GM19467 (cell line): ENCODE measurements around the gene UEVLD.
"Not testable (repeated sequence)": the region's sequence is repeated elsewhere in the genome, so short reads cannot be mapped to it uniquely, and the experiment has no call there.

ENCODE experiments used
- ATAC-seq: cut with Tn5 transposase; IDR thresholded peaks from one replicate; pipeline ENCODE4 v1.9.1; 2021; ENCODE audit warnings: mild to moderate bottlenecking, moderate library complexity; ENCODE audit not compliant: unreplicated experiment

Gene UEVLD

DNA sequence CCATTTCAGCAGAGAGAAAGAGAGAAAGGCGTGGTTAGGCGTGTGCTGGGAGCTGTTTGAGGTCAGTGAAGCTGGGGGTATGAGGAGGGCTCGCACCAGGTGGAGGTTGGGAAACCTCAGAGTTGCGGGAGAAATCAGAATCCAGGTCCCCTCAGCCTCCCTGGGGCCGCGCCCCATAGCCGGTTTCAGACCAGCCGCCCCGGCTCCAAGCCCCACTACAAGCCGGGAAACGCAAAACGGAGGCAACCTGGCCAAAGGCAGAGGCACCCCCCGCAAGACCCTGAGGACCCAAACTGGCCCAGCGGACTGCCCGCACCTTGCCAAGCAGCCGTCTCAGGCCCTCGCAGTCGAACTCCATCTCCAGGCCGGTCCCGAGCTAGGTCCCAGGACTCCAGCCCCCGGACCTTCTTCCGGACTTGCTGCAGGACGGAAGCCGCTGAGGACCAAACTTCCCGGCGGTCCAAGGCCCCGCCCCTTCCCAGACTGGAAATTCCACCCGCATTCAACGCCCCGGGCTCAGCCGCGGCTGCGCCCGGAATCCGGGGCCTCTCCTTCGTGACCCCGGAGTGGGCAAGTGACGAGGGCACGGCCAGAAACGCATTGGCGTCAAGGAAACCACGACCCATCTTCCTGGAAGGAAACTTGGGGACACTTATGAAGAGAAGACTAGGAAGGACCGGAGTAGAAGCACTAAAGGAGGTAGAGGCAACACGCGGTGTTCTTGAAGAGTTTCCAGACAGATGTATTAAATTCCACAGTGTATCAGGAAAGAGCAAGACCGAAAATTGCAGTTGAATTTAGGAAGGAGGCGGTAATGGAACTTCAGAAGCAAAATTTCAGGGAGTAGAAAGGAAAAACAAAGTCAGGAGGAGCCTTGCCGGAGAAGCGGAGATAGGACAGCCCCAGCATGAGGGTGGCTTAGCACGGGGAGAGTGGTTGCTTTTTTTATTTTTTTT lies at the start of gene UEVLD:
TSS of gene UEVLD (minus strand) at position 438 of the 956 bp plus-strand sequence. CDS start at position 358, 80 bp downstream.
- peak; percentile 69 for ATAC-seq

DNA sequence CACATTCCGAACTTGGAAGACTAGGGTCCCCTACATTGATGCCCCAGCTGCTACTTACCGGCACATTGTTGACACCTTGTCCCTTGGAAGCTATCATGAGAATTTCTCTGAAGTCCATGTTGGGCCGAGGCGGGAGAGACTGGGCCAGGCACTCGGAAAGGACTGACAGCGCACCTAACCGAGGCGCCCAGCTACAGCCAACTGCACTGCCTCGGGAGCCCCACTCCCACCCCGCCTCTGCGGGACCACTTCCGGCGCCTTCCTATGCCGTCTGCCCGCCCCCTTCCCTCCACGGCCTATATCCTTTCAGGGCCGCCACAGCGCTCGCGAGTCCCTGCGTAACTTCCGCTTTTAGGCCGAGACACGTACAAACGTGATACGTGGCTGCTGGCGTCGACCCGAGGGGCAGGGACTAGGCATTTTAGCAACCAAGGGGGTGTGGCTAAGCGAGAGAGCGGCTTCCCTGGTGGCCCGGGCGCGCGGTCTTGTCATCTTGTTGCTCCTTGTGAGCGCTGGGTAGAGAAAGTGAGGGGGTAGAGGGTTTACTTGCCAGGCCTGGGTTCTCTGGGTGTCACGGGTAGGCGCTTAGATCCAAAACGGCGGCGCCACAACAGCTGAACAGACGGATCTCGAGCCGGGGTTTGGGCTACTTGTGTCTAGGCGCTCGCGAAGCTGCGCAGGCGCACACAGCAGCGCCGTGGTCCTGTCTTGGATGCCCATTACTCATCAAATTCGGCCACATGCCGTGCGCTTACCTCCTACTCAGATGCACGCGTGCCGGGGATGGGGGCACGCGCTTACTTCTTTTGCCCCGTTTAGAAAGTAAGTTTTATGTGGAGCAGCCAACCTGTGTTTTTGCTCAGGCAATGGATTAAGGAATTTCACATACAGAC lies 45.9 kb upstream of the UEVLD start, which contains the start of gene SPTY2D1:
TSS of gene SPTY2D1 (minus strand) at position 203 of the 893 bp plus-strand sequence. CDS start at position 118, 85 bp downstream.
- peak; percentile 94 for ATAC-seq

DNA sequence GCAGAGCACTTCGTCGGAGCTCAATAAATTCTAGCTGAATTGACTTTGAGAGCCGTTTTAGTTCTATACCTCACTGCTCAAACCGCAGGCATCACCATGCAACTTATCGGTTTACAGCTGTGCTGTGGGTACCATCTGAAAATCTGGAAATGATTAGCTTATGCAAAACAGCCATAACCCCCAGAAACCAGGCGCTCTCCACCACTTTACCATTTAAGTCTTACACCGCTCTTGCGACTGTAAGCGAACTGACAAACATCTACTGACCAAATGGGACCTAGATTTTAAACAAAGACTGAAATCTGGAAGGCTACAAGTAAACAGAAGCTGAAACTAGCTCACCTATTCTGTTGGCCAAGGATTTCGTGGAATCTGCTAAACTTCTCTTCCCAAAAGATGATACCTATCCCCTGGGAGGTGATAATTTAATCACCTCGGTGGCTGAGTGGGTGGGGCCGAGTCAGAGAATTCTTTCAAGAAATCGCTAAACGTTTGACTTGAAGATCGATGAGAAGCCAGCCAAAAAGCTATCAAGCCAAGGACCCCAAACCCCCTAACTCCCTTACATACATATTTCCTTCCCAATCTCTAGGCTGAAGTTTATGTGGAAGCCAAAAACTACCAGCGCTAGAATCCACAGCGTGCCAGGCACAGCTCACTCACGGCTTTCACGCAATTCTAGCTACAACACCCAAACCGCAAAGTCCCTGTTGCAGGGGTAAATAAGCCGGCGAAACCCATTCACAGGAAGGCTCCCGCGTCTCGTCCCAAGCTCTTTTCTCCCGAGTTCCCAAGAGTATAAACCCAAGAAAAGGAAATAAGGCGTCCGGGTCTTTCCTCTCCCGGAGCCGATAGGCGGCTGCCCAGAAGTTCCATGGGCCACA lies 45.0 kb upstream of the UEVLD start:
- ATAC-seq, result peak; percentile 65

DNA sequence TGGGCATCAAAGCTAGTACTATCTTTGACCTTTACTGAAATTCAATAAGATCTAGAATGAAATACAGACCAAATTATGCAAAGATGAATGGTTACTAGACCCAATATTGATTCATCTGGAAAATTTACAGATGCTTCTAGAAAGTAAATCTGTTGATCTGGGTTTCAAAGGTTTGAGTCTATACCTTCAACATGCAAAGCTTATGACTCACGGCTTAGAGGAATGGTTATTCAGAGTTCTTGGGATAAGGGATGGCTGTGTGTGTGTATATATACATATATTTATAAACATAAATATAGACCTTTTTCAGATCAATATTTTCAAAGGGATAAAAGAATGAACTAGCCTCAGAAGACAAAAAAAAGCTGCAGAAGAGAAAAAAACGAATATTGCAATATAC lies 44.3 kb upstream of the UEVLD start:
- no peak for ATAC-seq

DNA sequence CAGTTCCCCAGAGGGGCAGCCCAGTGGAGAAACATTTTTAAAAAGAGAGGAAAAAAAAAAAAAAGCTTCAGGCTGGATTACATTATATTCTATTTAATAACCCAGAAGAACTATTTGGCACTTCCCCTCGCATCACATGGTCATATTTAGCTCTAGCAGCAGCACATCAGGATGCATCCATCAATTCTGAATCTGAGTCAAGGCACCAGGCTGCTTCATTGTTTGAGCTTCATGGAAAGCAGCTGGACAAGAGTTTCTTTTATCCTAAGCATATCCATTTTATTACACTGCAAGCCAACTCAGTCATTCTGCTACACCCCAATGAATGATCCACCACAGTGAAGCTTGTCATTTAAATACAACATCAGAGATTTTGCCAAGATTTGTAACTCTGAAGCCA lies 35.6 kb upstream of the UEVLD start:
- no peak for ATAC-seq

DNA sequence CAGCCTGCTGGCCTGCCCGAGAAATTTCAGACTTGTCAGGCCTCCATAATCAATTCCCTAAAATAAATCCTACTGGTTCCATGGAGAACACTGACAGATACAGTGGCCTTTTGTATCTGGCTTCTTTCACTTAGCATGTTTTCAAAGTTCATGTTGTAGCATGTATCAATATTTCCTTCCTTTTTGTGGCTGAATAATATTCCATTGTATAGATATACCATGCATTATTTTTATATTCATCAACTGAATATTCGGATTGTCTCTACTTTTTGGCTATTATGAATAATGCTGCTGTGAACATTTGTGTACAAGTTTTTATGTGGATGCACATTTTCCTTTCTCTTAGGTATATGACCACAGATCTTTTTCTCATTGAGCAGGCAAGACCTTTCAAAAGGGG lies 35.2 kb upstream of the UEVLD start:
- ATAC-seq, result no peak

DNA sequence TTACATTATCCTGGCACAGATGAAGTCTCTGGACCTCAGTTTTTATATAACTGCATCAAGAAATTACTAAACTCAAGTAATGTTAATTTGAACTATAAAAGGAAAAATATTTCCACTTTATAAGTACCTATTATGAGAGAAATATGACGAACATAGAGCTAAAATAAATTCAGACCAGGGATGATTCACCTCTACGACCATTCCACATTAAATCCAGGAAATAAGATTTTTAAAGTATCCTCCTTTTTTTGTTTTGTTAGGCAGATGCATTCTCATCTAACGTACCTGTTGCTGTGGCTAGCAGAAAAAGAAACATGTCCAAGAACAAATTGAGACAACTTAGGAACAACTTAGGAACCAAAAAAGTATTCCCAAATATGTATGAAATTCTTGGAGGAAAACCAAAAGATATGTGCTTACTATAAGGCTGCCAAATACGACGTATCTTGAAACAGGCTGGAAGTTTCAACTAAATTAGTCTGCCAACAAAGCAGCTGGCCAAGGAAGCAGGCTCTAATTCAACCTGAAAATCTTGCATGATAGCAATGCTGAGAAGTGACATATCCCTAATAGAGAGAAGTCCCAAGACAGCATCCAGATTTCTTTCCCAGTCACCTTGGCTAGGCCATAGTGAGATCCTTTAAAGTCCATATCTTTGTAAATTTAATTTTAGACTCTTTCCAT lies 29.9 kb upstream of the UEVLD start:
- ATAC-seq, result no peak

DNA sequence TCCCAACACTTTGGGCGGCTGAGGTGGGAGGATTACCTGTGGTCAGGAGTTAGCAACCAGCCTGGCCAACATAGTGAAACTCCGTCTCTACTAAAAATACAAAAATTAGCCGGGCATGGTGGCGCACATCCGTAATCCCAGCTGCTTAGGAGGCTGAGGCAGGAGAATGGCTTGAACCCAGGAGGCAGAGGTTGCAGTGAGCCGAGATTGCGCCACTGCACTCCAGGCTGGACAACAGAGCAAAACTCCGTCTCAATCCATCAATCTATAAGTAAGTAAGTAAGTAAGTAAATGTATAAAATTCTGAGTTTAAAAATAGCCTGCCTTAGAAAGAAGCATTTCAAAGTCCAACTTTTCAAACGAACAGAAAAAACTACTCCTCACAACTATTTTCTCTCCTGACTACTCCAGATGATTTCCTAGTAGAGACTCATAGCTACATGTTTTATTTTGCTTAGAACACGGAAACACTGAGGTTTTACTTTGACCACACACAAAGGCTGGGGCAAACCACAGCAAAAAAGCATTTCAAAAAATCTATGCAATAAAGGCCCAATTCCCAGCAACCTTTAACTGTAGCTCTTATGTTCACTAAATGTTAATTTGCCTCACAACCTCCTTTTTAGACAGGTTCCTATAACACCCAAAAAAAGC lies 29.3 kb upstream of the UEVLD start:
- ATAC-seq, result no peak

DNA sequence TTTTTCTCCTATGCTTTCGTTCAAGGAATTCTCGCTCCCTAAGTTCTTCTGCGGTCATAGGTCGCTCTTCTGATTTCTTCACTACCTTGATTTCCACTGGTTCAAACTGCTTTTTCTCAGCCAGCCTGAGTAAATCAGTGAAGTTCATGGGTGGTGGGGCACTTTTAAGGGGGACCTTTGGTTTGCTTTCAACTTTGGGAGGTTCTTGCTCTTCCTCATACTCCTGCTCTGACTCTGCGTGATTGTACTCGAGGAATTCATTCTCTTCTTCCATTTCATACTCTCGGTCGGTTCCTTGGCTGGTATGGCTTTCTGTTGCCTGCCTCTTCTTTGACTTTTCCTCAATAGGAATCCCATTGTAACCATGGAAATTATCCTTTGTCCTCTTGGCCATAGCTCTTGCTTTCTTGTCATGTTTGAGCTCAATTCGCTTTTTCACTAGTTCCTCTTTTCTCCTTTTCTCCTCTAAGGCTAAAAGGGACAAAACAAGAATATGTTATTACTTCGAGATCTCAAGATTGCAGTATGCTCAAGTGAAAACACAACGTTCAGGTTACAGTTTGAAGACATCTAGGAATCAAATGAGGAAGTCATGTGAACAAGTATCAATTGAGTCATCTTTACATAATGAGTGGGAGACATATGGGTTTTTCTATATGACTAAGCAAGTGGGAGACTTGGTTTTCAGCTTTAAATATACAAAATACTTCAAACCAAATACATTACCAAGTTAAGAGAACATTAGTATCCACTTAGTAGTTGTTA lies 27.3 kb upstream of the UEVLD start:
- ATAC-seq, result peak; percentile 75

DNA sequence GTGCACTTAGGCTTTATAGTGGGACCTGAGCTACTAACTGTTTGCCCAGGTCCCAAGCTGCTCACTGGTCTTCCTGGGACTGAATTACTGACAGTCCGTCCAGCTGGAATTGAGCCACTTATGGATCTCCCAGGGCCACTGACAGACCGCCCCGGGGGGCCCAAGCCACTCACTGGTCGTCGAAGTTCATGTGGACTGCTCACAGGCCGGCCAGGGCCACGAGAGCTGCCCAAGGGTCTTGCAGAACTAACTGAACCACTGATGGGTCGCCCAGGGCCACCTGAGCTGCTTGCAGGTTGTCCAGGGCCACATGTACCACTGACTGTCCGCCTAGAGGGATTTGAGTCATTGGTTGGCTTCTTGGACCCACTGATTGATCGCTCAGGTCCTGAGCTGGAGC lies 26.1 kb upstream of the UEVLD start:
- no peak for ATAC-seq

DNA sequence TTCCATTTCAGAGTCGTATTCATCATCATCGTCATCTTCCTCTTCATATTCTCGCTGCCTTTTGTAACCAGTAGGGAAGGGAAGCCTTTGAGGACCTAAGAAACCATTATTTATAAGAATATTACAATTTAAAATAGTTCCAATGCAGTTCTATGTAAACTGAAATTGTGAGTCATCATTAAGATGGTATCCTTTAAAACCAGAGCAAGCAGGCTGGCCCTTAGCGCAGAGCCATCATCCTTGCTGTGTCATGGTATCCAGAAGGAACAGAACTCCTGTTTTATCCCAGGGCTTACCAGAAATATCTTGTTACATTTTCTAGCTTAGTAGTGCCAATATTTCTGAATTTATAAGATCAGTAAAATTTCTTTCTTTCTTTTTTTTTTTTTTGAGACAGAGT lies 23.9 kb upstream of the UEVLD start:
- no peak for ATAC-seq

DNA sequence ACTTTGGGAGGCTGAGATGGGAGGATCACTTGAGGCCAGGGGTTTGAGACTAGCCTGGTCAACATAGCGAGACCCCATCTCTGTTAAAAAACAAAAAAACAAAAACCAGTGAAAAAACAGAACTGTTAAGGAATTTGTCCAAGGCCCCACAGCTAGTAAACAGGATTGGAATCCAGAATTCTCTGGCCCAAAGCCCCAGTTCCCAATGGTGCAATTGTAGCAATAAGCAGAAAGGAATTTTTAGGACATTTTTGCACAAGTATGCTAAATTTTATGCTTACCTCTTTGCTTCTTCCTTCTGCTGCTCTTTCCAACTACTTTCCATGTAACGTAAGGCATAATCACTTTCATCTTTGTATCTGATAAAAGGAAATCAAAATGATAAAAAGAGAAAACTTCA lies 22.7 kb upstream of the UEVLD start:
- no peak for ATAC-seq

DNA sequence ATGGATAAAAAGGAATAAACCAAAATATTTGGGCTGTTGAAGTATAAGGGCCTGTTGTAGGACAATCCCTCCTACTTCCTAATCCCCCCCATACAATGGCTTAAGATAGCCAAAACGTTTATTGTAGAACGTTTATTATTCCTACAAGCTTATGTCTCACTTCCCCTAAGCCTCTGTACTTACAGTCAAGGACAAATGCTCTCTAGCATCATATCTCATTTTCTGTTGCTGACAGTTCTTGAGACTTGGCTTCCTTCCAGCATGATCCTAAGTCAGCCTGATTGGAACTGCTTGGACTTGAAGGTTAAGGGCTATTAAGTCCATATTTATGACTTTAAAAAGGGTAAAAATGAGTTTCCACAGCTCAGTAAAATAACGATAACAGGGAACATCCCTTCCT lies 19.8 kb upstream of the UEVLD start:
- no peak for ATAC-seq

DNA sequence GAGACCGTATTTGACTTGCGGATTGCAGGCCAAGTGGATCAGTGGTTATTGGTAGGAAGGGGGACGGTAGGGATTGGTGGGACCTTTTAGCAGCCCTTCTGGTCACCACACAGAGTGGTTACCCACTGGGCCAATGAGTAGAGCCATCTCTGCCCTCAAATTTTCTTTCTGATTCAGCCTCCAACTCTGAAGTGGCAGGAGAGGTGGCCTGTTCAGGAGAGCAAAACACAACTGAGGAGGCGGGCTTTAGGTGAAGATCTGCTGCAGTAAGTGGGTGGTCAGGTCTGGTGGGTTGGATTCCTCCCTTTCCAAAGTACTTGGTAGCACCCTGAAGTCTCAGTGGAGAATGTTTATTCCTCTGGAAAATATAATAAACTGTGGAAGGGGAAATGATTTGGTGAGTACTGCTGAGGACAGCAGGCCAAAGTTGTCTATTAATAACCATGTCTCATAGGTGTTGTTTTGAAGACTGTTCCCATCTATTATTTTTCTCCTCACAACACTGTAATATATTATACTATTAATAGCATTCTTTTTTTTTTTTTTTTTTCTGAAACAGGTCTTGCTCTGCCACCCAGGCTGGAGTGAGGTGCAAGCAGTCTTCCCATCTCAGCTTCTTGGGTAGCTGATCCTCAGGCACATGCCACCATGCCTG lies 12.5 kb upstream of the UEVLD start:
- ATAC-seq, result no peak

DNA sequence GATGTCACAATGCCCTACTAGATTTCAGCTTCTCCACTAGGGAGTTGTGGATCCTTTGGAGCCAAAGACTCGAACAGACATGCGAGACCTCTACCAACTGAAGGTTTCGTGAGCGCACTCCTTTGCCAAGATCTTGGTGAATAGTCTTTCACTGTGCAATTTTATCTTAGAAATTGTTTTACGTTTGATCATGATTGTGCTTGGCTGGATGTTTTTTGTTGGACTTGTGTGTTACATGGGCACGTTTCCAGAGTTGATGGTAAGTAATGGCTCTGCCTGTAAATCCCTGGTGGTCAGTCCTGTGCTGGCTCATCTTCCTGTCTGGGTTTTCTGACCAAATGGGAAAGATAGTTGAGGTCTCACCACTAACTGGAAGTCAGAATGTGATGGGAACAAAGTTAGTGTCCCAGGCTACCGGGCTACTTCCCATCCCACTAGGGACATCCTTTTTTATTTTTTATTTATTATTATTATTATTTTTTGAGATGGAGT lies 11.3 kb upstream of the UEVLD start, which contains the start of gene MISFA:
TSS of gene MISFA (plus strand) at position 51 of the 492 bp plus-strand sequence. CDS start at position 191, 140 bp downstream.
- ATAC-seq, result no peak

DNA sequence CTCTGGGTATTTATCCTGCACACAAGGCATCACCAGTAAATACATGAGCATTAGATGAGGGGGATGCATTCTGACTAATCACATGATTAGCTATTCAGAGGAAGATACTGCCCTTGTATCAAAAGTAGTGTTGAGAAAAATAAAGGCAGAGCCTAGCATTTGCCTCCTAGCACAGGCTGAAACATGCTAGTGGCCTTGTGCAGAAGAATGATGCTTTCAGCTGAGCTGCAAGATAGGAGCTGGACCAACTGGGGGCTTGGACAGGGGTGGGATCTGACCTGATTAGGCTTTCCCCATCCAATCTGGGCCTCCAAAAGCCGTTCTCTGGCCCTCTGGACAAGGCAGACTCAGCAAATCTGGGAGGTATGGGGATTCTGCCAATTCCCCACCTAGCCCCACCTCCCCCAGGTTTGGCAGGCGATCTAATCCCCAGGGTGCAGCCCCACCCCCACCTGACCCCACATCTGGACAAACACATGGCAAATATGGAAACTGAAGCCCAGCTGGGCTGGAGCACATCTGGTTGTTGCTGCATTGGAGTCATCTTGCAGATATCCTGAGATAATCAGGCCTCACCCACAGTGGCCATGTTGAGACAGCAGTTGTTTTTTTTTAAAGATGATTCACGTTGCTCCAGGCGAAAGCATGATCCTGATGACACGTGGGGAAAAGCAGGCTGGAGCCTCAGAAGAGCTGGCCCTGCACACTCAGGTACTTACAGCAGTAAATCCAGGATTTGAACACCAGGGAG lies 6.6 kb upstream of the UEVLD start:
- no peak for ATAC-seq

DNA sequence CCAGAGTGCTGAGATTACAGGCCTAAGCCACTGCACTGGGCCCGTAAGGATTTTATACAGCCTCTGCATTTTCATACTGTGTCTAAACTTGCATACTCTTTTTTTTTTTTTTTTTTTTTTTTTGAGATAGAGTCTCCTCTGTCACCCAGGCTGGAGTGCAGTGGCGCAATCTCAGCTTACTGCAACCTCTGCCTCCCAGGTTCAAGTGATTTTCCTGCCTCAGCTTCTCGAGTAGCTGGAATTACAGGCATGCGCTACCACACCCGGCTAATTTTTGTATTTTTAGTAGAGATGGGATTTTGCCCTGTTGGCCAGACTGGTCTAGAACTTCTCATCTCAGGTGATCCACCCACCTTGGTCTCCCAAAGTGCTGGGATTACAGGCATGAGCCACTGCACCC lies 5.6 kb upstream of the UEVLD start:
- ATAC-seq, result not testable (repeated sequence)
